Cardiac atrium fibroblast (primary cell): ENCODE measurements around the gene S100G. TPM values are rescaled to one million over a fixed set of nuclear protein-coding genes. Genes with fewer than 3 reads are reported as not detected.

ENCODE experiments used
- total RNA-seq: library from RNA; depleted of rRNA; stranded (reverse); fragments of >200 nt; gene quantifications from 2 replicates; pipeline ENCODE4 v1.2.3, GENCODE V29; 2015

S100G gene
- total RNA-seq: not detected in 2 replicates

GRCh38 chrX:16649858-16650257 is at the start of gene S100G:
TSS of gene S100G (plus strand) at chrX:16650158. CDS start at chrX:16651007, 849 bp downstream.

Other genes with a start within 250 kb of the S100G start
- 2.7 and 4.5 TPM in 2 replicates for gene CTPS2, start 62.5 kb downstream of the S100G start, total RNA-seq
- gene SYAP1, start 69.5 kb downstream of the S100G start, total RNA-seq: 21.1 and 21.4 TPM in 2 replicates
- gene TXLNG, start 136.3 kb downstream of the S100G start, total RNA-seq: 5.1 and 5.2 TPM in 2 replicates
- gene RBBP7, start 220.2 kb downstream of the S100G start, total RNA-seq: 59.0 and 76.8 TPM in 2 replicates